Measurements from ENCODE around the gene MFSD6.

DNA sequence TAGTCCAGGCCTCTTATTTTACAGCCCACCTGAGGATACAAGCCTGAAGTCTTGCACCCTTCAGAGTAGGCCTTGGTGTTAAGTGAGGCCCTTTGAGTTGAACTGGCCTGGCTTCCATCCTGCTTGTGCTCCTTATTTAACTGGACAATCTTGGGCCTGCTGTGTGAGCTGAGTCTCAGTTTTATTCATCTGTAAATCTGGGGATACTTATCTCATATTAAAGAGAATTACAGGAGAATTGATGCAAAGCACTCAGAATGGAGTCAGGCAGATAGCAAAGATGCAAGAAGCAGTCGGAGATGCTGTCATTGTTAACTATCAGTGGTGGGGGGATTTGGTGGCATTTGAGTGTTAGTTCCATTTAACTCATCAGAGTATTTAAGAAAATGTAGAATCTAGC is 36.8 kb downstream of the MFSD6 start:
- TF ChIP-seq GATA2 (IDR thresholded peaks at IDR 0.05; ENCODE audit: low read depth, low read length) (peak; percentile 17; the same call in 1 of the 2 replicates), GATA3 (IDR thresholded peaks at IDR 0.05; ENCODE audit: low read depth, low read length) (no peak)
